Stomach smooth muscle (tissue), 2 donors: Measurements from ENCODE around the gene EPB41L2.

Experiments used
- H3K27ac ChIP-seq: one replicate; pipeline ENCODE4 v1.7.0; 2013; ENCODE audit warnings: mild to moderate bottlenecking, low read length, inconsistent platforms
- H3K27me3 ChIP-seq, 2 donors: one replicate each; pipeline ENCODE4 v1.7.0; 2013; ENCODE audit warnings: low read length in 2 of 2; ENCODE audit not compliant: insufficient read depth in 2 of 2, control insufficient read depth in 1 of 2
- H3K36me3 ChIP-seq, 2 donors: one replicate each; pipeline ENCODE4 v1.7.0; 2013; ENCODE audit warnings: low read length in 2 of 2; ENCODE audit not compliant: control insufficient read depth in 2 of 2, insufficient read depth in 2 of 2
- H3K4me1 ChIP-seq: one replicate; pipeline ENCODE4 v1.7.0; 2013; ENCODE audit warnings: low read length; ENCODE audit not compliant: control insufficient read depth, insufficient read depth
- H3K4me3 ChIP-seq, 2 donors: one replicate each; pipeline ENCODE4 v1.7.0; 2013; ENCODE audit warnings: low read length in 2 of 2
- H3K9ac ChIP-seq, 2 donors: one replicate each; pipeline ENCODE4 v1.7.0; 2013; ENCODE audit warnings: low read length in 2 of 2, mild to moderate bottlenecking in 1 of 2
- H3K9me3 ChIP-seq, 2 donors: one replicate each; pipeline ENCODE4 v1.7.0; 2013; ENCODE audit warnings: low read length in 2 of 2; ENCODE audit not compliant: control insufficient read depth in 2 of 2
- donor health status: healthy.
- donor health status: Pancreatic carcinoma.

Gene EPB41L2

GRCh38 chr6:130964808-130965604 is 98.0 kb downstream of the EPB41L2 start:
- Histone ChIP-seq H3K27ac (no peak overlapping the region), H3K36me3 (no peaks in the 10 kb centered on the region), H3K4me1 (no peaks in the 10 kb centered on the region), H3K9me3 (no peaks in the 10 kb centered on the region), H3K27me3 (no peaks in the 10 kb centered on the region), H3K4me3 (no peak overlapping the region), H3K9ac (no peak overlapping the region)

- Histone ChIP-seq H3K9me3 (no peaks in the 10 kb centered on the region), H3K9ac (no peak overlapping the region), H3K27ac (no peak overlapping the region), H3K4me1 (no peaks in the 10 kb centered on the region), H3K4me3 (no peak overlapping the region), H3K27me3 (no peaks in the 10 kb centered on the region), H3K36me3 (no peaks in the 10 kb centered on the region)
These were observed 98.8 kb downstream of the EPB41L2 start for GRCh38 chr6:130964289-130964688.

DNA sequence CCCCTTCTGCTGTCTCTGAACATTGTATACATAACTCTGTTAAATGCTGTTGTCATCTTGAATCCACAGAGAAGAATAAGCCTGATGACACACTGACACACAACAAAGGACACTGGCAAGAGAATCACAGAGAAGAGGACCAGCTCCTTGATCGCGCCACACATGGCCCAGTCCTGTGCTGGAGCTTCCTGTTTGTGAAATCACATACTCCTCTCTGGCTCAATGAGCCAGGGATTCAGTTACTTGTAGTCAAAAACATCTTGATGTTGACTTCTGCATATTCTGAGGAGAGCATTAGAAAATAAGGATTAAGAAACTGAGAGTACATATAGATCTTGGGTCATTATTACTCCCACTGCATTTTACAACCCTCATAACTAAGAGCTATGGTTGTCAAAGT is 100.1 kb downstream of the EPB41L2 start:
- Histone ChIP-seq H3K4me1 (no peaks in the 10 kb centered on the region), H3K4me3 (no peak overlapping the region), H3K36me3 (no peaks in the 10 kb centered on the region), H3K27me3 (no peaks in the 10 kb centered on the region), H3K9me3 (no peaks in the 10 kb centered on the region), H3K27ac (no peak overlapping the region), H3K9ac (no peak overlapping the region)

DNA sequence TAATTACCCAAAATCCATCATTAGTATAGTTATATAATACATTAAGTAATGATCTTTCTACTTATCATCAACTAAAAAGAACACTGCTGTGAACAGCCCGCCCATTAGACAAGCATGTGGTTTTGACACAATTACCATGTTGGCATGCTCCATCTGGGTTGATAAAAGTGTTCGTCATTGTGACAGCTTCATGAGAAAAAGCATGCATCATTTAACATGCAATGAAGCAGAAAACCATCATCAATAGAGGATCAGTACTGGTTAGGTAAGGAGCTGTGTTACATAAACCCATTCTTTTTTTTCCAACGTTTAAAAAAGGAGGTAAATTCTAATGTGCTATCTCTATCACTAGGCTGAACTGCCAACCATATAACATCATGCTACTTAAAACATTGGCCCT is 101.9 kb downstream of the EPB41L2 start:
- Histone ChIP-seq H3K27me3 (no peaks in the 10 kb centered on the region), H3K27ac (no peak overlapping the region), H3K36me3 (no peaks in the 10 kb centered on the region), H3K9me3 (no peaks in the 10 kb centered on the region), H3K4me3 (no peak overlapping the region), H3K4me1 (no peaks in the 10 kb centered on the region), H3K9ac (no peak overlapping the region)

DNA sequence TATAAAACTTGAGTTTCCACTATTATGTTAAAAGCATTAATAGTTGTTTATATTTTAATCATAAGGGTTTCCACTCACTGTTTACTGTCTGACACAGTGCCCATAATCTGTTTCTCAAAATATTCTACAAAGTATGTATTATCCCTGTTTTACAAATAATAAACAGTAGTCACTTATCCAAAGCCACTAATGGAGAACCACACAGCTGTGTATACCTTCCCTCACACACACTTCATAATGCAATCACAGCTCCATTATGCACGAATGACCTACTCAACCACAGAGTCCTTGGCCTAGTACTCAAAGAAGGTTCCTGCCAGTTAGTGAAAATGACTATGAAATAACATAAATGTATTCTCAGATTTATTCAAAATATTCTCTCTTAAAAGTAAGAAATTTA is 103.1 kb downstream of the EPB41L2 start:
- Histone ChIP-seq H3K9me3 (no peaks in the 10 kb centered on the region), H3K4me1 (no peaks in the 10 kb centered on the region), H3K9ac (no peak overlapping the region), H3K4me3 (no peak overlapping the region), H3K27me3 (no peaks in the 10 kb centered on the region), H3K27ac (no peak overlapping the region), H3K36me3 (no peaks in the 10 kb centered on the region)

DNA sequence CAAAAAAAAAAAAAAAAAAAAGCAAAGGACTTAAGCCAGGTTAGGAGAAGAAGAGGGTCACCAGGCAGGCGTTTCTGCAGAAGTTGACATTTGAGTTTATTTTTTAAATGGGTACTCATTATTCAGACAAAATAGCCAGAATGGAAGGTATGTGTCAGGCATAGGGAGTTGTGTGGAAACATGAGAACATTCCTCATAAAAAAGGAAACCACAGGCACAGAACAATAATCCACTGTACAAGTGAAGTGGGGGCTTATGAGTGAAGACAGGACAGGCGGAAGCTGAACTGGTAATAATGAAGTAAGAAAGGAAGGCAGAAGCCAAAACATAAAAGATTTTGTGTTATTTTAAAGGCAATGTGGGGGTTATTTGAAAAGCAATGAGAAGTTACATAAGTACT is 104.6 kb downstream of the EPB41L2 start:
- Histone ChIP-seq H3K27me3 (no peaks in the 10 kb centered on the region), H3K36me3 (peaks cover 0 to under 1% of the 10 kb centered on the region in 2 donors), H3K9ac (no peak overlapping the region), H3K27ac (no peak overlapping the region), H3K4me3 (no peak overlapping the region), H3K9me3 (no peaks in the 10 kb centered on the region), H3K4me1 (no peaks in the 10 kb centered on the region)

- Histone ChIP-seq H3K4me1 (no peaks in the 10 kb centered on the region), H3K9ac (no peak overlapping the region), H3K27me3 (no peaks in the 10 kb centered on the region), H3K4me3 (no peak overlapping the region), H3K36me3 (peaks cover 0 to 4% of the 10 kb centered on the region in 2 donors), H3K9me3 (no peaks in the 10 kb centered on the region), H3K27ac (no peak overlapping the region)
These were observed 107.3 kb downstream of the EPB41L2 start for GRCh38 chr6:130955755-130956154.

GRCh38 chr6:130949553-130949952 is 113.5 kb downstream of the EPB41L2 start:
- Histone ChIP-seq H3K27me3 (no peaks in the 10 kb centered on the region), H3K27ac (no peak overlapping the region), H3K4me1 (no peaks in the 10 kb centered on the region), H3K36me3 (peaks cover 0 to 4% of the 10 kb centered on the region in 2 donors), H3K9ac (no peak overlapping the region), H3K9me3 (no peaks in the 10 kb centered on the region), H3K4me3 (no peak overlapping the region)

DNA sequence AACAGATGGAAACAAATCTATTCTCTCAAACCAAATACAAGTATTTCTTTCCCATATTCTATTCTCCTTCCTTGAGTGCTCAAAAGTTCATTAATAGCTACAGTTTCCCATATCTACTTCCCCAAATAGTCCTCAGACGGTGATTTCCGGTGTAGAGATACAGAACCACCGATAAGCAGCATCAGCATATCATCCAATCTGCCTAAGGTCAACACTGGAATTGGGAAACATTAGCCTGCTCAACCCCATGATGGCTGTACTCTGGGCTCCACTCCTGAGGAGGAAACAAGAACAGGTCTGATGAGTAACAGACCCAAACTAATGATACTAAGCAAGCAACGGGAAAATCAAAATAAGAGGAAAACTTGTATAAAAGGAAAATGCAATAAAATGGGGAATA is 115.6 kb downstream of the EPB41L2 start:
- H3K4me3 ChIP-seq, result no peak overlapping the region
- no peak overlapping the region for H3K9ac ChIP-seq
- no peaks in the 10 kb centered on the region for H3K9me3 ChIP-seq
- H3K4me1 ChIP-seq, result no peaks in the 10 kb centered on the region
- no peaks in the 10 kb centered on the region for H3K27me3 ChIP-seq
- H3K36me3 ChIP-seq, result no peaks in the 10 kb centered on the region
- no peak overlapping the region for H3K27ac ChIP-seq

- H3K4me1 ChIP-seq, result no peaks in the 10 kb centered on the region
- no peak overlapping the region for H3K27ac ChIP-seq
- H3K36me3 ChIP-seq, result no peaks in the 10 kb centered on the region
- H3K27me3 ChIP-seq, result no peaks in the 10 kb centered on the region
- no peak overlapping the region for H3K9ac ChIP-seq
- H3K4me3 ChIP-seq, result no peak overlapping the region
- H3K9me3 ChIP-seq, result no peaks in the 10 kb centered on the region
These were observed 117.0 kb downstream of the EPB41L2 start for GRCh38 chr6:130946076-130946475.

GRCh38 chr6:130945401-130945919 is 117.6 kb downstream of the EPB41L2 start:
- Histone ChIP-seq H3K4me1 (no peaks in the 10 kb centered on the region), H3K27me3 (no peaks in the 10 kb centered on the region), H3K36me3 (no peaks in the 10 kb centered on the region), H3K9me3 (no peaks in the 10 kb centered on the region), H3K9ac (no peak overlapping the region), H3K27ac (no peak overlapping the region), H3K4me3 (no peak overlapping the region)
